Measurements from ENCODE around the gene PRODH2.

PRODH2 gene, protein sequence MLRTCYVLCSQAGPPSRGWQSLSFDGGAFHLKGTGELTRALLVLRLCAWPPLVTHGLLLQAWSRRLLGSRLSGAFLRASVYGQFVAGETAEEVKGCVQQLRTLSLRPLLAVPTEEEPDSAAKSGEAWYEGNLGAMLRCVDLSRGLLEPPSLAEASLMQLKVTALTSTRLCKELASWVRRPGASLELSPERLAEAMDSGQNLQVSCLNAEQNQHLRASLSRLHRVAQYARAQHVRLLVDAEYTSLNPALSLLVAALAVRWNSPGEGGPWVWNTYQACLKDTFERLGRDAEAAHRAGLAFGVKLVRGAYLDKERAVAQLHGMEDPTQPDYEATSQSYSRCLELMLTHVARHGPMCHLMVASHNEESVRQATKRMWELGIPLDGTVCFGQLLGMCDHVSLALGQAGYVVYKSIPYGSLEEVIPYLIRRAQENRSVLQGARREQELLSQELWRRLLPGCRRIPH

DNA sequence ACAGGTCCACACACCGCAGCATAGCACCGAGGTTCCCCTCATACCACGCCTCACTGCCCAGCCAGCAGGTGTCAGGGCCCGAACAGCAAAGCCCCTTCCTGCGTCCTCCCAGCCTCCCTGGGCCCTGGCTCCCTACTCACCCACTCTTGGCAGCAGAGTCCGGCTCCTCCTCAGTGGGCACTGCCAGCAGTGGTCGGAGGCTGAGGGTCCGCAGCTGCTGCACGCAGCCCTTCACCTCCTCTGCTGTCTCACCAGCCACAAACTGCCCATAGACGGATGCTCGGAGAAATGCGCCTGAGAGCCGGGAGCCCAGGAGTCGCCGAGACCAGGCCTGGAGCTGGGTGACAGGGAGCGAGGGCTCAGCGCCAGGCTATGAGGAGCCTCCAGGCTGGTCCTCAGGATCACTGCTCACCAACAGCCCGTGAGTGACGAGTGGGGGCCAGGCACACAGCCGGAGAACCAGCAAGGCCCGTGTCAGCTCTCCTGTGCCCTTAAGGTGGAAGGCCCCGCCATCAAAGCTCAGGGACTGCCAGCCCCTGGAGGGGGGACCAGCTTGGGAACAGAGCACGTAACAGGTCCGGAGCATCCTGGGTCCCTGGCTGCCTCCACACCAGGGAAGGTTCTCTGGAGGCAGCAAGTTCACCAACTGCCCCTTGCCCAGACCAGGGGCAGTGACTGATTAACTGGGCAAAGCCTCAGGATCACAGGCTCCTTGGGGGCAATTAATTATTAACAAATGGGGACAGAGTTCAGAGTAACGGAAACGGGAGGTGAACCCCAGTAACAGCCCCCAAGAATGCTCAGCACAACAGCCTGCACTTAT lies at the start of gene PRODH2:
TSS of gene PRODH2 (minus strand) at position 626 of the 823 bp plus-strand sequence. CDS start at position 586, 40 bp downstream.
- no peak for DNase-seq (ENCODE audit: low read depth)

DNA sequence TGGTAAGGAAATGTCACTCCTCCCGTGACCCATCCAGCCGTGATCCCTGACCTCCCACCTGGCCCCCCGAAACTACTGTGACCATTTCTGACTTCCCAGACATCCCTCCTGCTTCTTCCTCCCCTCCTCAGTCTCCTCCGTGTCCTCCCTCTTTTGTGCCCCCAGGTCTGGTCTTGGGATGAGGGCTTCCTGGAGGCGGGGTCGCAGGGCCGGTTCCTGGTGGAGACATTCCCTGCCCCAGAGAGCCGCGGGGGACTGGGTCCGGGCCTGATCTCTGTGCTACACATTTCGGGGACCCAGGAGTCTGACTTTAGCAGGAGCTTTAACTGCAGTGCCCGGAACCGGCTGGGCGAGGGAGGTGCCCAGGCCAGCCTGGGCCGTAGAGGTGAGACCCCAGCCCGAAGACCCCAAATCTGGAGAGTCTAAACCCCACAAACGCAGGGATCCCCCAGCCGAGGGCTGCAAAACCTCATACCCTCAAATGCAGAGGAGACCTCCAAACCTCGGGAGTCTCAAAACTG lies 49.1 kb upstream of the PRODH2 start:
- DNase-seq (ENCODE audit: low read depth): no peak

DNA sequence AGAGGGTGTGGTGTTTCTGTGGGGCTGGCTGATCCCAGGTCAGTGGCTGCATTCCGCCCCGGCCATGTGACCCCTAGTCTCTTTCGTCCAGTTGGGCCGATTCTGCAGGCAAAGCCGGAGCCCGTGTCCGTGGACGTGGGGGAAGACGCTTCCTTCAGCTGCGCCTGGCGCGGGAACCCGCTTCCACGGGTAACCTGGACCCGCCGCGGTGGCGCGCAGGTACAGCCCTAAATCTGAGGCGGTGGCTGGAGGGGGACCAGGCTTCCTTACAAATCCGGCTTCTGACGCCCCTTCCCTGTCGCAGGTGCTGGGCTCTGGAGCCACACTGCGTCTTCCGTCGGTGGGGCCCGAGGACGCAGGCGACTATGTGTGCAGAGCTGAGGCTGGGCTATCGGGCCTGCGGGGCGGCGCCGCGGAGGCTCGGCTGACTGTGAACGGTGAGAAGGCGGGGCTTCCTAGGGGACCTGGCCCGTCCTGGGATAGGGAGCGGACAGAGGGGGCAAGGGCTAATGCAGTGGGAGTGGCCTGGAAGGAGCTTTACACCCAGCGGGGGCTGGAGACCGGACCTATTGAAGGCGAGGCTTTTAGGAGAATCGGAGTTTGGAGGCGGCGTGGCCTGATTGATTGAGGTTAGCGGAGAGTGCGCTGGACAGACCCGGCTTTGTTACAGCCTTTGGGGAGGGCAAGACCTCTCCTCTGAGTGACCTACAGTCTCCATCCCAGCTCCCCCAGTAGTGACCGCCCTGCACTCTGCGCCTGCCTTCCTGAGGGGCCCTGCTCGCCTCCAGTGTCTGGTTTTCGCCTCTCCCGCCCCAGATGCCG lies 48.4 kb upstream of the PRODH2 start:
- no peak for DNase-seq (ENCODE audit: low read depth)

DNA sequence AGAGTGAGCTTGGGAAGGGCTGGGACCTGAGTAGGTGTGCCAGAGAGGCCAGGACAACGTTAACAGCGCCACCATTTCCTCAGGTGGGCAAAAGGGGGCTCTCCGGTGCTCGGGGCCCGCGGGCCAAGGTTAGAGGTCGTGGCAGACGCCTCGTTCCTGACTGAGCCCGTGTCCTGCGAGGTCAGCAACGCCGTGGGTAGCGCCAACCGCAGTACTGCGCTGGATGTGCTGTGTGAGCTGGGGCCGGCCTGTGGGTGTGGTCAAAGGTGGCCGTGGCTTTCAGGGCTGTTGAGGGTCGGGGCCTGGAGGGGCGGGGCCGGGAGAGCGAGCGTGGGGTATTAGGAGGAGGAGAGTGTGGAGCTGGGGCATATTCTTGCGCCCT lies 47.8 kb upstream of the PRODH2 start:
- DNase-seq (ENCODE audit: low read depth): no peak

DNA sequence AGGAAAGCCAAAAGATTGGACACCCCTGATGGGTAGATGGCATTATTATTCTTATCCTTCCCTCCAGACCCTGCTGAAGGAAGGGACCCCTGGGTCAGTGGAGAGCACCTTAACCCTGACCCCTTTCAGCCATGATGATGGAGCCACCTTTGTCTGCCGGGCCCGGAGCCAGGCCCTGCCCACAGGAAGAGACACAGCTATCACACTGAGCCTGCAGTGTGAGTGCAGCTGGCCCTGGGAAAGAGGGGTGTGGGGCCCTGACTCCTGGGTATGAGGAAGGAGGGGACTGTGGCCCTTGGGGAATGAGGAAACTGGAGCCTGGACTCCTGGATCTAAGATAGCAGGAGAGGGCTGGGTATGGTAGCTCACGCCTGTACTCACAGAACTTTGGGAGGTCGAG lies 46.8 kb upstream of the PRODH2 start:
- DNase-seq (ENCODE audit: low read depth): no peak

DNA sequence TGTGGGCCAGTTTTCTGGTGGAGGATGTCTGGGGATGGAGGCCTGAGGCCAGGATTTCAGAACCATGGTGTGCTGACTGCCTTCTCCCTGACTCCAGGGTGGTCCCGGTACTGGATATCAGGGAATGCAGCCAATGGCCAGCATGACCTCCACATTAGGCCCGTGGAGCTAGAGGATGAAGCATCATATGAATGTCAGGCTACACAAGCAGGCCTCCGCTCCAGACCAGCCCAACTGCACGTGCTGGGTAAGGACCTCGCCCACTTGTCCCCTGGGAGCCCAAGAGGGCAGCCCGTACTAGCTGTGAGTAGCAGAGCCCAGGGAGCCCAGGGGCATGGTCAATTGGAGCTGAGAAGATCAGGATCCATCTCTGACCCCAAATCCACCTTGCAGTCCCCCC lies 45.7 kb upstream of the PRODH2 start:
- no peak for DNase-seq (ENCODE audit: low read depth)

DNA sequence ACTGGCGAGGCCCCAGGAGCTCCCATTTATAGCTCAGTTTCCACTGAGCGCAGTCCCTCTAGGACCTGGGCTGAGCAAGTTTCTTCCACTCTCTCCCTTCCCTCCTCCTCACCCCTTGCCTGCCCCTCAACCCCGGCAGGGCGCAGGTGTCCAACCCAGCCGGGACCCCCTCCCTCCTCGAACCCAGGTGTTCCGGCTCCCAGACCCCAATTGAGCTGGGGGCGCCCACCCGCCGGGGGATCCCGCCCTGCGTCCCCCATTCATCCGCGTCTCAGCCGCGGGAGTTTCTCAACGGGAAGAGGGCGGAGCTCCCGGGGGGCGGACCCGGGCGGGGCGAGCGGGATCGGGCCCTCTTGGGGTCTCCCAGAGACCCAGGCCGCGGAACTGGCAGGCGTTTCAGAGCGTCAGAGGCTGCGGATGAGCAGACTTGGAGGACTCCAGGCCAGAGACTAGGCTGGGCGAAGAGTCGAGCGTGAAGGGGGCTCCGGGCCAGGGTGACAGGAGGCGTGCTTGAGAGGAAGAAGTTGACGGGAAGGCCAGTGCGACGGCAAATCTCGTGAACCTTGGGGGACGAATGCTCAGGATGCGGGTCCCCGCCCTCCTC lies 44.0 kb upstream of the PRODH2 start, which contains the start of gene KIRREL2:
TSS of gene KIRREL2 (plus strand) at position 366 of the 604 bp plus-strand sequence. CDS start at position 575, 209 bp downstream.
- DNase-seq (ENCODE audit: low read depth): no peak

DNA sequence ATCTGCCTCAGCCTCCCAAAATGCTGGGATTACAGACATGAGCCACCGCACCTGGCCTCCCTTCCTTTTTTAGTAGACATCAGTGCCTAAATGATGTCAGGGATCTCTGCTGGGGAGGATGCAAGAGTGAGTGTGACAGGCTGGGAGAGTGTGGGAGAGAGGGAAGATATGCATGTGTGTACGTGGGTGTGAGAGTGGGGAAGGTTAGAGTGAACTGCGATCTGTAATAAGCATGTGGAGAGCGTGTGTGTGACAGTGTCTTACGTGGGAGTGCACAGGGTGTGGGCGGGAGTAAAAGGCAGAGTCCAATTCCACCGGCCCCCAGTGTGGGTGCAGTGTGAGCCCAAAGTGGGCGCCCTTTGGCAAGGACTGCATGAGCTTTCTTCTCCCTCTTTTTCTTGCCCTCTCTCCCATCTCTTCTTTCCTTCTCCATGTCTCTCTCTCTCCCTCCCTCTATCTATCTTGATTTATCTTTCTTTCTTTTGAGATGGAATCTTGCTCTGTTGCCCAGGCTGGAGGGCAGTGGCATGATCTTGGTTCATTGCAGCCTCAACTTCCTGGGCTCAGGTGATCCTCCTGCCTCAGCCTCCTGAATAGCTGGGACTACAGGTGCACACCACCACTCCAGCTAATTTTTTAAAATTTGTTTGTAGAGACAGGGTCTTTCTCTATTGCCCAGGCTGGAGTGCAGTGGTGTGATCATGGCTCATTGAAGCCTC lies 40.6 kb upstream of the PRODH2 start:
- DNase-seq (ENCODE audit: low read depth): no peak

DNA sequence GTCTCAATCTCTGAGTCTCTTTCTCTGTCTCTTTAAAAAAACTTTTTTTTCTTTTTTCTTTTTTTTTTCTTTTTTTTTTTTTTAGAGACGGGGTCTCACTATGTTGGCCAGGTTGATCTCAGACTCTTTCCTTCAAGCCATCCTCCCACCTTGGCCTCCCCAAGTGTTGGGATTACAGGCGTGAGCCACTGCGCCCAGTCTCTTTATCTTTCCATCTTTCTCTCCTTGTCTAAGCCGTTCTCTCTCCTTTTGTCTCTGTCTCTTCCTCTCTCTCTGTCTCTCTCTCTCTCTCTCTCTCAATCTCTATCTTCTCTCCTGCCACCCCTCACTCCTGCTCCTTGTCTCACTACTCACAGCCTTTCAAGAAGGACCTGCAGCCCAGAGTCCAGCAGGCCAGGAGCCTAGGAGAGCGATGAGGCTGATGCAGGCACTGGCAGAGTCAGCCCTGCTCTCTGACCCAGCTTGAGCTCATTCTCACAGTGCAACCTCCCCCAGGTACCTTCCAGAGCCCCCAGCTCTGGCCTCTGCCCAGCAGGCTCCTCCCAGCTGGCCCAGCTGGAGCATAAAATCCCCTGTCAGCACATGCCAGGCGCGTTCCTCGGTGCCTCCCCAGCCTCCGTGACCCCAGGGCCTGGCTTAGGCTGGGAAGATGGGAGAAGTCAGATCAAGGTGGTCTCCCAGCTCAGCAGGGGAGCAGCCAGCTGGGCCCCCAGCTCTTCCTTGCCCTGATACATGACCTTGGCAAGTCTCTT lies 39.6 kb upstream of the PRODH2 start, which contains the start of gene NPHS1:
TSS of gene NPHS1 (minus strand) at position 476 of the 752 bp plus-strand sequence. CDS start 667 bp downstream, outside the sequence.
- no peak for DNase-seq (ENCODE audit: low read depth)

DNA sequence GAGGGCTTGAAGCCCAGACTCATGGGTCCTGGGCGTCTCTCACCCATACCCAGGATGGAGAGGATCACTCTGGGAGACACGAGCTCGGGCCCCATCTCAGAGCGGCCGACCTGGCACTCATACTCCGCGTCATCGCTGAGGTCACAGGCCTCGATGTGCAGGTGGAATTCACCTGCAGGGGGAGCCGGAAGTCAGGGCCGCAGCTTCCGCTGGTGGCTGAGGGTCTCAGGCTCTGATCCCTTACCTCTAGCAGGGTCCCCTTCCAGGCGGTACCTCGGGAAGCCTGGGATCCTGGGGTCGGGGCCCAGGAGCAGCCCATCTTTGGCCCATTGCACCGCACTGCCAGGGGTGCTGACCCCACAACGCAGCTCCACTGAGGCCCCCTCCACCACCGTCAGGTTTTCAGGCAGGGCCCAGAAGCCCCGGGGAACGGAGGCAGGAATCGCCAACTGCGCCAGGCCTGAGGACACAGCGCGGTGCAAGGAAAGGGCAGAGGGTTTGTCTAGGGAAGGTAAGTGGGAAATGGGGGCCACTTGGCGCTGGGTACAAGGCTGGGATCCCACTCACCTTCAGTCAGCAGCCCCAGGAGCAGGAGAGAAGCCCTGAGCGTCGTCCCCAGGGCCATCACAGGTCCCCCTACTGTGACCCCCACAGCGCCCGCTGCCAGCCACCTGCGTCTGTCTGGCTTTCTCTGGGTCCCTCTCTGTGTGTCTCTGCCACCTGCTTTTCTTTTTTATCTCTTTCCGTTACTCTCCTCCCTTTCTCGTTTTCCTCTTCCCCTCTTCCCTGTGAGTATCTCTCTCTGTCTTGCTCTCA lies 38.8 kb upstream of the PRODH2 start:
- DNase-seq (ENCODE audit: low read depth): no peak

DNA sequence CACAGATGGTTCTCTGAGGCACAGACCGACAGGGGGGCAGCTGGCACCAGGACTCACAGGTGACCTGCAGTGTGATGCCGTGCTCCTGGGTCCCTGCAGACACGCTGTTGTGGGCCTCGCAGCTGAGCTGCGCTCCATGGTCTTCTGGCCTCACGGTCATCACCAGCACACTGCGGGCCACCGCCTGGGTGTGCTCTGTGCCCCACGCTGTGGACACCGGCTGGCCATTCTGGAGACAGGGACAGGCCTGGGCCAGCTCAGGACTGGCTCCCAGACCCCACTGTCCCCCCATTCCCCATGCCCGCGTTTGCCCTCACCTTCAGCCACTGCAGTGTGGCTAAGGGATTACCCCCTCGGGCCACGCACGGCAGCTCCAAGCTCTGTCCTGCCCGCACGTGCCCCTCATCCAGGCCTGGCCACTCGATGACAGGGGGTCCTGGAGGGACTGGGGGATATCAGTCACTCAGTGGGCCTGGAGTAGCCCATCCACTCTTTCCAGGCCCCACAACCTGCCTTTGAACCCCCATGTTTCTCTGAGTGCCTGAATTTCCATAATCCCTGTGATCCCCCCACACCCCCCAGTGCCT lies 36.4 kb upstream of the PRODH2 start:
- DNase-seq (ENCODE audit: low read depth): no peak

DNA sequence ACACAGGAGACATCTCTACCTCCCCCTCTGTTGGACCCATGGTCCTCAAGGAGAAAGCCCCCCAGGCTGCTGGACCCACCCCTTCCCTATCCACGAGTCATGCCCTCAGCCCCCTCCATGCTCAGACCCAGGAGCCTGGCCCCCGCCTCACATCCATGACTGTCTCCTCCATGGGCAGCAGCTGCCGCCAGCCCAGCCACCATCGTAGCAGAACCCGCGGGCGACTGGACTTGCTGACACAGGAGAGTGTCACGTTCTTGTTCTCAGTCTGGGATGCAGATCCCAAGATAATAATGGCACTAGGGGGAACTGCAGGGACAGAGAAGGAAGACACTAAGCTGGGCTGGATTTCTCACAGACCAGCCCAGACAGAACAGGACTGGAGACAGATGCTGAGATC lies 35.8 kb upstream of the PRODH2 start:
- no peak for DNase-seq (ENCODE audit: low read depth)

DNA sequence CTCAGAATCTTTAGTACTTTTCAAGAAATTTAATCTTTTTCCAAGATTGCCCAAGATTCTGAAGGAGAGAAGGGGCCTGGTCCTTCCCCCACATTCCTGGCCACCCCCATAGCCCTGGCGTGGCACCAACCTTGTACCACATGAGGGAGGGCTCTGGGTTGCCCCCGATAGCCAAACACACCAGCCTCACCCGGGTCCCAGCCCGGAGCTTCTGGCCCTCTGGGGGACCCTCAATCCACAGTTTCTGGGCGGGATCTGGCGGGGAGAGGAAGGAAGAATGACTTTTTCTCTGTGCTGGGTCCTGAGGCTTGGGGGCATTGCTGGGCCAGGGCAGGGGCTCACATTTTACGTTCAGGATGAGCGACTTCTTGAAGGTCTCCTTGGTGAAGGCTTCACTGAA lies 35.3 kb upstream of the PRODH2 start:
- DNase-seq (ENCODE audit: low read depth): no peak

DNA sequence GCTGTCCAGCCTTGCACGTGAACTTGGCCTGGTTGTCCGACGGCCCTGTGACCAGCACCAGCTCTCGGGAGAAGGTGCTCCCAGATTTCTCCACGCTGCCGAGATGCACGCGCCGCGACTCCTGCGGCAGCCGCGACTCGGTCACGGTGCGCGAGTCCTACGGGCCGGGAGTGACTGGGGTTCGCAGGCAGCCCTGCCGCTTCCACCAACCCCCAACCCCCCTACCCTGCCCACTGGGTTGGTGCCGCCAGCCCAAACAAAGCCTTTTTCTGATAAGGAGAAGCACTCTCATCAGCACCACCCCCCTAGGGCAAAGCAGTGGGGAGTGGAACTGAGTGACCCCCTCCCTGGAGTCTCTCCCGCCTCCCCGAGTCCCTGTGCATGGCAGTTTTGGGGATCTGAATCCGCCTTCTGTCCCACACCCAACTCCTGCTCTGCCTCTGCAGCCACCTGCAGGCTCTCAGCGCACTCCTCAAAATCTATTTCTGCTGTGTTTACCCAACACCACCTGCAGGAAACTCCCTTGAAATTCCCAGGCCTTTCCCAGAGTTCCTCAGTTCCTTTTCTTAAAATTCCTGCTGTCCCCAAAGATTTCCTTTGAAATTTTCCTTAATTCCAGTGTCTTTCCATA lies 33.5 kb upstream of the PRODH2 start:
- DNase-seq (ENCODE audit: low read depth): no peak

DNA sequence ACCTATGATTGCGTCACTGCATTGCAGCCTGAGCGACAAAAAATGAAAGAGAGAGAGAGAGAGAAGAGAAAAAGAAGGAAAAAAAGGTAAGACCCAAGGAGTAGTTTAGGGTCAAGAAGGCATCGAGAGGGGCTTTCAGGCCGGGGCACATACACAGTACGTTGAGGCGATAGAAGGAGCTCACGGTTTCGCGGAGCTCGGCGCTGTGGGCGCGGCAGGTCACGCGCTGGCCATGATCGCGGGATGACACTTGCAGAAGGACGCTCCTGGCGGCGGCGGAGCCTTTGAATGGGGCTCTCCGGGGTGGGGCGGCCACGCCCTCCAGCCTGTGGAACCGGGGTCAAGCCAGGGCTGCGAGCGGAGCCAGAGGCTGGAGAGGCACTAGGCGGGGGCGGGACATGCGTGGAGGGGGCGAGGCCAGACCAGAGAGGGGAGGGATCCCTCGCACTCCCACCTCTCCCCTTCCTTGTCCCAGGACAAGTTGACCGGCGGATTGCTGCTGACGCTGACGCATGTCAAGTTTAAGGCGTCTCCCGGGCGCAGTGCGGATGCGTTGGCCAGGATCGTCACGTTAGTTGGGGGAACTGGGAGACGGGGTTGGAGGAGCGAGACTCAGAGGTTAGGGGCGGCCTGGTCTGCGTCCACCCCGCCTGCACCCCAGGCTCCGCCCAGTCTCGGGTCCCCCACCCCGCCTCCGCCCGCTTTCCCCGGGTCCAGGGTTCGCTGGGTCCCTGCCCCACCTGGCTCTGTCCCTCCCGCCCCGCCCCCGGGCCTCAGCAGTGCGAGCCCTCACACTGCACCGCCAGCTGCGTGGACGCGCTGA lies 32.8 kb upstream of the PRODH2 start:
- DNase-seq (ENCODE audit: low read depth): no peak

DNA sequence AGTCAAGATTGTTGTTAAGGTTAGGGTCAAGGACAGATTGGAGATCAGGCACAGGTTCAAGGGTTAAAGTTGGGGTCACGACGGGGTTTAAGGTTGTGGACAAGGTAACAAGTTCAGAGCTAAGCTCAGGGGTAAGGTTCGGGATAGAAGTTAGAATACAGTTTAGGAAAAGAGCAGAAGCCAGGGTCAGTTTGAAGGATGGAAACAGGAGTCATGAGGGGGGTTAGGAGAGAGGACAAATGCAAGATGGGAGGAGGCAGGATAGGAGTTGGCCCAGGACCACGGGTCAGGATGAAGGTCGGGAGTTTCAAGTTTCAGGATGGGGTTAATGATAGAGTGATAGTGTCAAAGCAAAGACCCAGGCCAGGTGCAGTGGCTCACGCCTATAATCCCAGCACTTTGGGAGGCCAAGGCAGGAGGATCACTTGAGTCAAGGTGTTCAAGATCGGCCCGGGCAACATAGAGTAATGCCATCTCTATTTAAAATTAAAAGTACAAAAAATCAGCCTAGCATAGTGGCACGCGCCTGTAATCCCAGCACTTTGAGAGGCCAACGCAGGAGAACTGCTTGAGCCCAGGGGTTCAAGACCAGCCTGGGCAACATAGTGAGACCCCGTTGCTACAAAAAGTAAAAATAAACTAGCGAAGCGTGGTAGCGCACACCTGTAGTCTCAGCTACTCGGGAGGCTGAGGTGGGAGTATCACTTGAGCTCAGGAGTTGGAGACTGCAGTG lies 32.0 kb upstream of the PRODH2 start:
- no peak for DNase-seq (ENCODE audit: low read depth)
